HUES48 (cell line): ENCODE measurements around the gene ZNF516.
A peak's percentile ranks its signal among the peaks of the same experiment; 100 is the strongest.

Experiments used
- H3K27ac ChIP-seq: one replicate; pipeline ENCODE4 v1.7.0; 2013; ENCODE audit warnings: low read depth, low read length, inconsistent platforms
- H3K27me3 ChIP-seq: 2 replicates; pipeline ENCODE4 v1.6.1; 2013; ENCODE audit warnings: mild to moderate bottlenecking, low read length; ENCODE audit not compliant: control insufficient read depth, insufficient read depth
- H3K36me3 ChIP-seq: 2 replicates; pipeline ENCODE4 v1.6.1; 2013; ENCODE audit warnings: low read length; ENCODE audit not compliant: control insufficient read depth, insufficient read depth
- H3K4me1 ChIP-seq: 2 replicates; pipeline ENCODE4 v1.6.1; 2013; ENCODE audit warnings: mild to moderate bottlenecking, low read length; ENCODE audit not compliant: control insufficient read depth, insufficient read depth
- H3K4me3 ChIP-seq: 2 replicates; pipeline ENCODE4 v1.5.1; 2013; ENCODE audit warnings: mild to moderate bottlenecking, low read depth, low read length
- H3K9ac ChIP-seq: 2 replicates; pipeline ENCODE4 v1.6.1; 2013; ENCODE audit warnings: mild to moderate bottlenecking, low read depth, low read length, moderate library complexity
- H3K9me3 ChIP-seq: 2 replicates; pipeline ENCODE4 v1.6.1; 2013; ENCODE audit warnings: low read length; ENCODE audit not compliant: control insufficient read depth, insufficient read depth

The ZNF516 gene

DNA sequence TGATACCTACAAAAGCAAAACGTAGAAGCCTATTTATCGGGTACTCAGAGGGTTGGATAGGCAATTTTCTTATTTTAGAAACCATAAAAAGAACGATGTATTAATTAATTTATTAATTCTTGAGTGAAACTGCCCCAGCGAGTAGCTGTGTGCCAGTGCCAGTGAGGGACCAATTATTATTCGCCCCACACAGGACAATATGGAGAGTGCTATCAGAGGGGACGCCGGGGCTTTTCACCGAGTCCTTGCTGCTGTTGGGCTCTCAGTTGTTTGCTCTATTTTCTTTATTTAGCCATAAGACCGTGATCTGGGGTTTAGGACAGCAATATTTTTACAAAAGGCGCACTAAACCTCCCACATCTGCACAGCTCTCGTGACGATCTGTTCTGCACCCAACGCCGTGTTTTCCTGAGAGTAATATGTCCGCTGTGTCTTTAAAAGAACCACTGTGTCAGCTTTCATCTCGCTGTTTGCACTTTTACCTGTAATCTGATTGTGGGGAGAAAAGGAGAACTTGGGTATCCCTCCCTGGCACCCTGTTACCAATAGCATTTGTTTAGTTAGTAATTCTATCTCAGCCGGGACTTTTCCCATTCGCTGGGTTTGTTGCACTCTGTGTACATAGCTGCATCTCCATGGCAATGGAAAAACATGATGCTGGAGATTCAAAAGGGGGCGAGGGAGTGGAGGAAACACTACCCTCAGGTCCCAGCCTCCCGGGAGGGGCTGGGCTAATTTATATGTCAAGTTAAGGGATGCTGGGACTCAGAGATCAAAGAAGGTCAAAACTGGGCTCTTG lies 30.1 kb upstream of the ZNF516 start:
- peaks cover 44% of the 10 kb centered on the region for H3K4me1 ChIP-seq
- peaks cover 10% of the 10 kb centered on the region; the same call in 1 of the 2 replicates for H3K27me3 ChIP-seq
- no peak overlapping the region for H3K27ac ChIP-seq
- no peaks in the 10 kb centered on the region for H3K36me3 ChIP-seq
- H3K4me3 ChIP-seq: peak overlapping the region; percentile 11
- no peak overlapping the region for H3K9ac ChIP-seq
- H3K9me3 ChIP-seq: no peaks in the 10 kb centered on the region

DNA sequence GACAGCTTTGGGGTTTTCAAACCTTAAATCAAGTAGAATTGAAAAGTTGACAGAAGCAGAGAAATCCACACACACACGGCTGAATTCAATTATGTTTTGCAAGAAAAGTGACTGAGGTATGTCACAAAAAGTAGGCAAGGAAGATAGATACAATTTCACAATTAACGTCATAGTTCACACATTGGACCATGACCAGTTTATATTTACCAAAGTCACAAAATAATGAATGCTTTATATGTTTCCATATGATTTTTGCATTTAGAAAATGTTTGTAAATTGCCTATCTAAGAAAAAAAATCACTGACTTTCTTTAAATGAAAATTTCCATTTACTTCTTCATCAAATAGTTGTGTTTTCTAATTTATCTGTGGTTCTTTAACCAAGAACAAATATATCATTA lies 29.4 kb upstream of the ZNF516 start:
- H3K27ac ChIP-seq: no peak overlapping the region
- peaks cover 50% of the 10 kb centered on the region for H3K4me1 ChIP-seq
- H3K9me3 ChIP-seq: no peaks in the 10 kb centered on the region
- no peak overlapping the region for H3K9ac ChIP-seq
- no peak overlapping the region for H3K4me3 ChIP-seq
- no peaks in the 10 kb centered on the region for H3K36me3 ChIP-seq
- H3K27me3 ChIP-seq: peaks cover 16% of the 10 kb centered on the region

GRCh38 chr18:76522551-76522950 lies 27.5 kb upstream of the ZNF516 start:
- Histone ChIP-seq H3K36me3 (no peaks in the 10 kb centered on the region), H3K4me3 (no peak overlapping the region), H3K4me1 (peaks cover 50% of the 10 kb centered on the region), H3K27ac (no peak overlapping the region), H3K27me3 (peaks cover 25% of the 10 kb centered on the region), H3K9ac (no peak overlapping the region; the same call in 1 of the 2 replicates), H3K9me3 (no peaks in the 10 kb centered on the region)

GRCh38 chr18:76522122-76522503 lies 27.1 kb upstream of the ZNF516 start:
- Histone ChIP-seq H3K9ac (peak overlapping the region; percentile 53; the same call in 1 of the 2 replicates), H3K36me3 (no peaks in the 10 kb centered on the region)

GRCh38 chr18:76521417-76522121 lies 26.5 kb upstream of the ZNF516 start:
- Histone ChIP-seq H3K27me3 (peaks cover 25% of the 10 kb centered on the region), H3K9ac (peak overlapping the region; percentile 53), H3K4me3 (no peak overlapping the region), H3K9me3 (no peaks in the 10 kb centered on the region), H3K4me1 (peaks cover 50% of the 10 kb centered on the region), H3K27ac (no peak overlapping the region), H3K36me3 (no peaks in the 10 kb centered on the region)

More at GRCh38 chr18:76522122-76522503, 27.1 kb upstream of the ZNF516 start:
- Histone ChIP-seq H3K4me1 (peaks cover 50% of the 10 kb centered on the region), H3K27ac (no peak overlapping the region), H3K9me3 (no peaks in the 10 kb centered on the region), H3K4me3 (no peak overlapping the region), H3K27me3 (peaks cover 25% of the 10 kb centered on the region)

DNA sequence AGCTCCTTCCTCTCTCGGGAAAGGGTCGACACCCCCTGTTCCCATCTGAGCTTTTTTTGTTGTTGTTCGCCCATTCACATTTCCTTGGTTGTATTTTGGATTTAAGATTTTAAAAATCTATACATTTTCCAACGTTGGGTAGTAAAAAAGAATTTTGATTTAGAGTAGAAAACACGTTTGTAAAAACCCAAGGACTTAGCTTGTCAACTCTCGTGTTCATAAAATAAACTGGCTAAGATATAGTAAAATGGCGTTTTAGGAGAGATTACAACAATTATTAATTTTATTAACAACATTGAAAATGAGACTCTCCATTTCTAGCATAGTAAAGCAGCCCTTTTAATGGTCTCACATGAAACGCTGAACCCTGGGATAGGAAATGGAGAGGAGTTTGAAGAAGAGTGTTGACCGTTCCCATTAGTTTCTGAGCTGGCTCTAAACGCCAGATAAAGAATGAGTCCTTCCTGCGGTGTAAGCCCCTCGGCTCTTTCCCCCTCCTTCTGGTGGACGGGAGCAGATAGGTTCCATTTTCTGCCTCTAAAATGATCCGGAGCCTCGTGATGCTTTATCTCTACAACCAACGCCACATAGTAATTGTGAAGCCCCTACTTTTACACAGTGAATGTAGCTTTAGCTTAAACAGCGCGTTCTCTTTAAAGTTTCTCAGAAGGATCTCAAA lies 24.0 kb upstream of the ZNF516 start:
- Histone ChIP-seq H3K27ac (peak overlapping the region; percentile 73), H3K36me3 (no peaks in the 10 kb centered on the region), H3K9ac (peak overlapping the region; percentile 66), H3K4me3 (peak overlapping the region; percentile 69), H3K4me1 (peaks cover 46% of the 10 kb centered on the region), H3K9me3 (no peaks in the 10 kb centered on the region), H3K27me3 (peaks cover 25% of the 10 kb centered on the region)

- peak overlapping the region; percentile 69 for H3K4me3 ChIP-seq
- peaks cover 46% of the 10 kb centered on the region for H3K4me1 ChIP-seq
Measured at GRCh38 chr18:76518123-76518859, 23.2 kb upstream of the ZNF516 start.

DNA sequence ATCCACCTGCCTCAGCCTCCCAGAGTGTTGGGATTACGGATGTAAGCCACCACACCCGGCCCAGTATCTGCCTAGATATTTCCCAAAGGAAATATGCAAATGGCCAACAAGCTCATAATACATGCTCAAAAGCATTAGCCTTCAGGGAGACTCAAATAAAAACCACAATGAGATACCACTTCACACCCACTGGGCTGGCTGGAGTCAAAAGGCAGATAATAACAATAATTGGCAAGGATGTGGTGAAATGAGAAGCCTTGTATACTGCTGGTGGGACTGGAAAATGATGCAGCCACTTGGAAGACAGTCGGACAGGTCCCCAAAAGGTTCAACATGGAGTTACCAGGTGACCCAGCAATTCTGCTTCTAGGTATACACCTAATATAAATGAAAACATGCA lies 20.5 kb upstream of the ZNF516 start:
- H3K27me3 ChIP-seq: peaks cover 25% of the 10 kb centered on the region

More at GRCh38 chr18:76518123-76518859, 23.2 kb upstream of the ZNF516 start:
- H3K27me3 ChIP-seq: peaks cover 25% of the 10 kb centered on the region
- no peaks in the 10 kb centered on the region for H3K9me3 ChIP-seq
- H3K9ac ChIP-seq: peak overlapping the region; percentile 66
- no peaks in the 10 kb centered on the region for H3K36me3 ChIP-seq
- peak overlapping the region; percentile 73 for H3K27ac ChIP-seq

GRCh38 chr18:76514573-76514972 lies 19.5 kb upstream of the ZNF516 start:
- H3K27me3 ChIP-seq: peaks cover 17% of the 10 kb centered on the region
- no peak overlapping the region for H3K27ac ChIP-seq
- no peaks in the 10 kb centered on the region for H3K9me3 ChIP-seq
- no peak overlapping the region for H3K4me3 ChIP-seq
- H3K9ac ChIP-seq: no peak overlapping the region
- peaks cover 18% of the 10 kb centered on the region for H3K4me1 ChIP-seq
- no peaks in the 10 kb centered on the region for H3K36me3 ChIP-seq

More for the DNA sequence above, 20.5 kb upstream of the ZNF516 start:
- Histone ChIP-seq H3K4me3 (no peak overlapping the region), H3K4me1 (peaks cover 27% of the 10 kb centered on the region), H3K27ac (no peak overlapping the region), H3K9me3 (no peaks in the 10 kb centered on the region), H3K9ac (no peak overlapping the region), H3K36me3 (no peaks in the 10 kb centered on the region)

- no peaks in the 10 kb centered on the region for H3K36me3 ChIP-seq
- H3K4me3 ChIP-seq: no peak overlapping the region
- no peak overlapping the region for H3K27ac ChIP-seq
- H3K4me1 ChIP-seq: peaks cover 6% of the 10 kb centered on the region
- no peak overlapping the region for H3K9ac ChIP-seq
- no peaks in the 10 kb centered on the region for H3K9me3 ChIP-seq
- H3K27me3 ChIP-seq: no peaks in the 10 kb centered on the region
Measured at GRCh38 chr18:76507830-76508385, 12.9 kb upstream of the ZNF516 start.
